Activated CD8-positive, alpha-beta memory T cell treated with anti-CD3 and anti-CD28 coated beads, Interleukin-2, amount 50 U/mL, for 24 hours (primary cell): ENCODE results near the gene CFAP73.
"Not testable (repeated sequence)": the region's sequence is repeated elsewhere in the genome, so short reads cannot be mapped to it uniquely, and the experiment has no call there.

ENCODE experiments used
- DNase-seq: peaks from one replicate; pipeline ENCODE4 v3.0.0-alpha.2; 2020; ENCODE audit errors: extremely low read depth

Gene CFAP73

DNA sequence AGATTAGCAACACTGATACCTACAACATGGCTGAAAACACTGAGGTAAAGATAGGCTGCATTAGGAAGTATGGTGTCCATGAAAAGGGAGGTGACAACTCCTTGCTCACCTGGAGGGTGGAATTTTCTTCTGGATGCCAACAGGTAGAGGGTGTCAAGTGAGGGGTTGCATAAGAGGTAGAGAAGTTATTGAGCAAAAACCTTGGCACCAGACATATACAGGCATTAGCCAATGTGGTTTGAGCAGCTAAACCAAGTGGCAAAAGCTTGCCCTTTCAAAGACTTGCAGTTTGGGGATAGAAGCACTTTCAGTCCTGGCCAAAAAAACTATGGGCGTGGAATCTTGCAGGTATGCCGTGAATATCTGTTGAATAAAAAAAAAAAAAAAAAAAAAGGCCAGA lies 39.8 kb downstream of the CFAP73 start:
- no peak for DNase-seq

- no peak for DNase-seq
These were observed 41.2 kb downstream of the CFAP73 start for GRCh38 chr12:113190761-113191160.

DNA sequence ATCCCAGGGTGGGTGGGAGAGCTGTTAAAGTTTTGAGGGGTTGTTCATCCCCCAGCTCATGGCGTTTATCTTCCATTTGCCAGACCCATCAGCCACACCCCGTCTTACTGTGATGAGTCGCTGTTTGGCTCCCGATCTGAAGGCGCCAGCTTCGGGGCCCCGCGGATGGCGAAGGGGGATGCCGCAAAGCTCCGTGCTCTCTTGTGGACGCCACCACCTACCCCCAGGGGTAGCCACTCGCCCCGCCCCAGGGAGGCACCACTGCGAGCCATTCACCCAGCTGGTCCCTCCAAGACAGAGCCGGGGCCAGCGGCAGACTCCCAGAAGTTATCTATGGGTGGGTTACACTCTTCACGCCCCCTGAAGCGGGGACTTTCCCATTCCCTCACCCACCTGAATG lies 41.7 kb downstream of the CFAP73 start:
- no peak for DNase-seq

- no peak for DNase-seq
These were observed 45.5 kb downstream of the CFAP73 start for GRCh38 chr12:113194971-113195391.

DNA sequence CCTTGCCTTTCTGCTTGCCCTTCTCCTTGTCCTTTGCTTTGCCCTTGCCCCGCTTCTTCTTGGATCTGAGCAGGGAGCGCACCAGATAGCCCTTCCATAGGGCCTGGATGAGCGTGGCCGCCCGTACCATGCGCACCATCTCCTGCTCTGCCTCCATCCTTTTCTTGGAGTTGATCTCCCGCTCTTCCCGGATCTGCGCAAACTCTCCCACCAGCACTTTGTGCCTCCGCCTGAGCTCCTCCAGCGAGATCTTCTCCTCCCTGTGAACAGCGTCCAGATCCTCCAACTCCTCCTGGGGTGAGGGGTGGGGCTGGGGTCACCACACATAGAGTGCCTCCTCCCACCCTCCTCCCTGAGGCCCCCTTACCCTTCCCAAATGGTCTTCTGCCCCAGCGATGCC lies 46.1 kb downstream of the CFAP73 start:
- DNase-seq, result no peak

GRCh38 chr12:113196582-113196981 lies 47.1 kb downstream of the CFAP73 start:
- DNase-seq, result no peak

DNA sequence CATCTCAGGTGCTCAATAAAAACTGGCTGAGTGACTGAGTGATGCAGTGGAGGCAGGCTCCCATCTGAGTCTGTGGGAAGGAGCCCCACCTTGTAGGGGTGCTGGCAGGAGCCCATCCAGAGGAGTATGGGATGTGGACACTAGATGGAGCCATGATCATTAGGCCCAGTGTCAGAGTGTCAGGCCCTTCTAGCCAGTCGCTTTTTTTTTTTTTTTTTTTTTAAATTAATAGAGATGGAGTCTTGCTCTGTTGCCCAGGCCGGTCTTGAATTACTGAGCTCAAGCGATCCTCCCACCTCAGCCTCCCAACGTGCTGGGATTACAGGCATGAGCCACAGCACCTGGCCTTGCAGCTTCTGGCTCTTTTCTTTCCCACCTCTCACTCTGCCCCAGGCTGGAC lies 47.5 kb downstream of the CFAP73 start:
- DNase-seq, result peak; percentile 24

GRCh38 chr12:113197518-113198077 lies 48.1 kb downstream of the CFAP73 start:
- no peak for DNase-seq

DNA sequence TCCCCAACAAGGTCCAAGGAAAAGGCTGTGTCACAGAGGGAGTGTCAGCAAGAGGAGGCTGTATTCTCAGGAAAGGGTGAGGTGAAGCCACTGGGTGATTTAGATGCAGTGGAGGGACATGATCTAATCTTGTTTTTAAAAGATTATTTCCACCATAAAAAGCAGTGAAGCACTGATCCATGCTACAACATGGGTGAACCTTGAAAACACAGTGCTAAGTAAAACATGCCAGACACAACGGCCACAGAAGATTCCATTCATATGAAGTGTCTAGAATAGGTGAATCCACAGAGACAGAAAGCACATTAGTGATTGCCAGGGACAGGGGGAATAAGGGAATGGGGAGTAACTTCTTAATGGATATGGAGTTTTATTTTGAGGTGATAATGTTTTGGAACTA lies 48.8 kb downstream of the CFAP73 start:
- DNase-seq, result no peak

- no peak for DNase-seq
These were observed 50.7 kb downstream of the CFAP73 start for GRCh38 chr12:113200021-113200797.

GRCh38 chr12:113201187-113202177 lies 52.0 kb downstream of the CFAP73 start:
- DNase-seq, result no peak

DNA sequence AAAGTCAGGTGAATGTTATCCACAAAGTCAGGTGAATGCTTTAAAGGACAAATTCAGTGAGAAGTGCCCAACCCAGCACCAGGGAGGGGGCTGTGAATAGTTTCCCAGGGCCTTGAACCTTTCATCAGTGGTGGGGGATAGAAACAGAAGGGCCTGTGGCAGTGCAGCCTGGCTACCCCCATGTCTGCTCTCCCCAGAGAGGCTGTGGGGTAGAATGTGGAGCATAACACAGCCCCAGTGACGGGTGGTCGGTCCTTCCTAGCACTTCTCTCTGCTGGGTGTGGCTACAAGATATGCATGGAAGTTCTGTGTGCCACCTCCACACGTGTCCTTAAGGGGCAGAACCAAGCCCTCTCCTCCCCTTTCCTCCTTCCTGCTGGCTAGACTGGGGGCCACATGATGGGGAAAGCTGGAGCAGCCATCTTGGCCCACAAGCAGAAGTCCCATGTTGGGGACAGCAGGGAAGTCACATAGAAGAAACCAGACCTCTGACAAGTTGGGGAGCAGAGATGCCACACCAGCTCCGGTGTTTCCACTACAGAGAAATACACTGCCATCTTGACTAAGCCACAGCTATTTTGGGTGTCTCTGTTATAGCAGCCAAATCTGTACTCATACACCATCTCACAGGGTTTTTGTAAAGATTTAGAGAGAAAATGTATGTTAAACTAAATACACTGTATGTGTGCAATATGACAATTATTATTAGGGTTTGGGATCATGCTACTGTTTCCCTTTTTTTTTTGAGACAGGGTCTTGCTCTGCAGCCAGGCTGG lies 53.0 kb downstream of the CFAP73 start:
- no peak for DNase-seq

GRCh38 chr12:113203852-113204760 lies 54.6 kb downstream of the CFAP73 start:
- no peak for DNase-seq

GRCh38 chr12:113204804-113205203 lies 55.3 kb downstream of the CFAP73 start:
- DNase-seq, result no peak

DNA sequence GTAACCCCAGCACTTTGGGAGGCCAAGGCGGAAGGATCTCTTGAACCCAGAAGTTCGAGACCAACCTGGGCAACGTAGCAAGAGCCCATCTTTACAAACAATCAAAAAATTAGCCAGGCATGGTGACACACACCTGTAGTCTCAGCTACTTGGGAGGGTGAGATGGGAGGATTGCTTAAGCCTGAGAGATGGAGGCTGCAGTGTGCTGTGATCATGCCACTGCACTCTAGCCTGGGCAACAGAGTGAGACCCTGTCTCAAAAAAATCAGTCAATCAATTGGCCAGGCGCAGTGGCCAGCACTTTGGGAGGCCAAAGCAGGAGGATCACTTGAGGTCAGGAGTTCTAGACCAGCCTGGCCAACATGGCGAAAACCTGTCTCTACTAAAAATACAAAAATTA lies 57.3 kb downstream of the CFAP73 start:
- not testable (repeated sequence) for DNase-seq

DNA sequence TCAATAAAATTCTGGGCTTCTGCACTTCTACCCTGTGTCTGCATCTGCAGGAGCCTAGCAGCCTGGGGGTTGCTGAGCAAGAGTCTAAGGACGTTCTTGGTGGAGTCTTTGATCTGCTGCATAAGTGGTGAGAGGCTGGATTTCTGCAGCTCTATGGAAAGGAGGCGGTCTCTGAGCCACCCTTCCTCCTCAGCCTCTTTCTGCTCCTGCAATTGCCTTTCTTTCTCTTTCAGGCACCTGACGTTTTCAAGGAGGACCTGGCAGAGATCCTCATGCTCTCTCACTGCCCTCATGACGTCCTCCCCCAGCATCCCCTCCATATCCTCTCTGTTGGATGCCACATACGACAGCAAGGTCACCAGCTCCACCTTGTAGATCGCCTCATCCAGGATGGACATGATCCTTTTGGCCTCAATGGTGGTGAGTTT lies 58.1 kb downstream of the CFAP73 start:
- no peak for DNase-seq

- peak; percentile 25 for DNase-seq
These were observed 58.8 kb downstream of the CFAP73 start for GRCh38 chr12:113208041-113208934.
